Adrenal gland (tissue), 12 donors: ENCODE results near the gene SLC12A4. TPM values are rescaled to one million over a fixed set of nuclear protein-coding genes. Genes with fewer than 3 reads are reported as not detected.

Experiments used
- DNase-seq, 7 donors: peaks; one replicate each; pipeline ENCODE4 v3.0.0-alpha.2; 2019 to 2020
- H3K27ac ChIP-seq, 5 donors: fragments of 200-600 bp; sonication (generic) in 4 of 5; 1 replicate in 3 of 5; 2 replicates in 2 of 5; pipeline versions ENCODE4 v1.5.1 to v1.8.0; 2016 to 2020; ENCODE audit warnings: mild to moderate bottlenecking in 1 of 5
- H3K27me3 ChIP-seq: fragments of 200-600 bp; 2 replicates; pipeline ENCODE4 v1.8.0; 2021
- H3K36me3 ChIP-seq, 2 donors: fragments of 200-600 bp; replicated peaks in 1 of 2; 1 replicate in 1 of 2; 2 replicates in 1 of 2; pipeline versions ENCODE4 v1.5.1 to v1.8.0; 2018 to 2022
- H3K4me1 ChIP-seq, 2 donors: fragments of 200-600 bp; replicated peaks in 1 of 2; 1 replicate in 1 of 2; 2 replicates in 1 of 2; pipeline versions ENCODE4 v1.5.1 to v1.8.0; 2018 to 2021
- H3K4me3 ChIP-seq, 4 donors: fragments of 200-600 bp; sonication (generic) in 3 of 4; one replicate each; pipeline ENCODE4 v1.5.1; 2016 to 2018
- H3K9me3 ChIP-seq, 3 donors: fragments of 200-600 bp; sonication (generic) in 1 of 3; replicated peaks in 1 of 3; 1 replicate in 2 of 3; 2 replicates in 1 of 3; pipeline versions ENCODE4 v1.5.1 to v1.8.0; 2016 to 2021
- POLR2A ChIP-seq, 2 donors: fragments of 450-650 bp; IDR thresholded peaks; one replicate each; pipeline ENCODE4 v1.6.1; 2017; ENCODE audit warnings: antibody characterized with exemption in 2 of 2, mild to moderate bottlenecking in 2 of 2, moderate library complexity in 1 of 2
- WGBS, 4 donors: extraction: QIAGEN DNeasy Blood & Tissue Kit in 2 of 4; methylation state at CpG; one replicate each; pipeline versions ENCODE4 v1.1.5 to v1.1.7; 2013 to 2017; 5-methylcytosine and 5-hydroxymethylcytosine counted together
- intact Hi-C, 2 donors: fragments of 100-400 bp; cut with DNase I; formaldehyde crosslinking; loops; one replicate each; pipeline versions ENCODE4 v1.14.1 to v1.15.0; 2022 to 2023
- polyA plus RNA-seq, 3 donors: library from polyadenylated mRNA; stranded (reverse); fragments of 200-250 nt in 2 of 3; fragments of 350-450 nt in 1 of 3; fragmentation: Illumina TruSeq in 1 of 3; extraction: RNeasy Lipid Tissue Mini Kit (QIAGEN cat#74804) in 1 of 3; gene quantifications; one replicate each; pipeline ENCODE4 v1.2.3, GENCODE V29; 2013 to 2014
- total RNA-seq, 9 donors: library from RNA; depleted of rRNA in 4 of 9; stranded (reverse); fragments of >200 nt in 4 of 9; fragments of 120-200 nt in 1 of 9; fragmentation: NEBNext Ultra II Directional in 1 of 9; extraction: Animal tissue kit (Norgen Biotek cat#: 25700) in 1 of 9; gene quantifications; one replicate each; pipeline versions ENCODE4 v1.1.0 to v1.2.4, GENCODE V29; 2013 to 2023
- TF ChIP-seq, protein P1 (sequence below), 6 experiments: fragments of 450-650 bp in 4 of 6; fragments of 200-600 bp in 2 of 6; sonication (generic) in 1 of 6; IDR thresholded peaks; 1 replicate in 5 of 6; 2 replicates in 1 of 6; pipeline versions ENCODE4 v1.5.1 to v1.8.0; 2016 to 2021; ENCODE audit warnings: antibody characterized with exemption in 6 of 6, mild to moderate bottlenecking in 2 of 6, moderate library complexity in 1 of 6
- donor health status: healthy with polysubstance abuse.
- donor health status: Bipolar disorder and iron deficiency.
- donor health status: DM: yes; HTN: yes; CAD: no.
- donor health status: DM: no; HTN: no; CAD: no.
- donor health status: DM: no; HTN: no; CAD: no.
- donor health status: DM: yes; HTN: yes; CAD: no.

Gene SLC12A4
- total and polyA plus RNA-seq, 12 donors, result 15.4 to 111 (median 72.7) TPM

- DNase-seq, result peak in 2 of 7 donors; percentile 36 to 43
- H3K27ac ChIP-seq, result peak overlapping the region in 4 of 5 donors; percentile 79 to 100 (median 88)
- no peaks in the 10 kb centered on the region for H3K27me3 ChIP-seq
- H3K4me1 ChIP-seq, result peaks cover 22 to 28% of the 10 kb centered on the region in 2 donors
- TF ChIP-seq, protein P1, sequence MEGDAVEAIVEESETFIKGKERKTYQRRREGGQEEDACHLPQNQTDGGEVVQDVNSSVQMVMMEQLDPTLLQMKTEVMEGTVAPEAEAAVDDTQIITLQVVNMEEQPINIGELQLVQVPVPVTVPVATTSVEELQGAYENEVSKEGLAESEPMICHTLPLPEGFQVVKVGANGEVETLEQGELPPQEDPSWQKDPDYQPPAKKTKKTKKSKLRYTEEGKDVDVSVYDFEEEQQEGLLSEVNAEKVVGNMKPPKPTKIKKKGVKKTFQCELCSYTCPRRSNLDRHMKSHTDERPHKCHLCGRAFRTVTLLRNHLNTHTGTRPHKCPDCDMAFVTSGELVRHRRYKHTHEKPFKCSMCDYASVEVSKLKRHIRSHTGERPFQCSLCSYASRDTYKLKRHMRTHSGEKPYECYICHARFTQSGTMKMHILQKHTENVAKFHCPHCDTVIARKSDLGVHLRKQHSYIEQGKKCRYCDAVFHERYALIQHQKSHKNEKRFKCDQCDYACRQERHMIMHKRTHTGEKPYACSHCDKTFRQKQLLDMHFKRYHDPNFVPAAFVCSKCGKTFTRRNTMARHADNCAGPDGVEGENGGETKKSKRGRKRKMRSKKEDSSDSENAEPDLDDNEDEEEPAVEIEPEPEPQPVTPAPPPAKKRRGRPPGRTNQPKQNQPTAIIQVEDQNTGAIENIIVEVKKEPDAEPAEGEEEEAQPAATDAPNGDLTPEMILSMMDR (IDR thresholded peaks at IDR 0.05), result no peak
- no peak for TF ChIP-seq POLR2A (IDR thresholded peaks at IDR 0.05)
- peak overlapping the region; percentile 40 to 99 (median 63) for H3K4me3 ChIP-seq
- intact Hi-C loops, result no loop called here
- no peaks in the 10 kb centered on the region for H3K36me3 ChIP-seq
- WGBS, 4 donors, result 32 to 42% (median 35%) methylated on average over 26 to 40 of the region's 40 CpGs
- H3K9me3 ChIP-seq, result no peaks in the 10 kb centered on the region
These were observed 1.0 kb upstream of the SLC12A4 start for GRCh38 chr16:67969254-67970039.

- Histone ChIP-seq H3K27ac (peak overlapping the region; percentile 11 to 100 (median 87)), H3K4me3 (peak overlapping the region; percentile 47 to 99 (median 78)), H3K4me1 (peaks cover 22 to 40% of the 10 kb centered on the region in 2 donors), H3K9me3 (no peaks in the 10 kb centered on the region), H3K36me3 (peaks cover 0 to 5% of the 10 kb centered on the region in 2 donors), H3K27me3 (no peaks in the 10 kb centered on the region)
- WGBS, 4 donors, result 0 to 2% (median 0%) methylated on average over 10 to 45 of the region's 45 CpGs
- TF ChIP-seq, protein P1 (IDR thresholded peaks at IDR 0.05), result no peak
- no peak for TF ChIP-seq POLR2A (IDR thresholded peaks at IDR 0.05)
- intact Hi-C loops, result no loop called here
- peak in 2 of 7 donors; percentile 46 to 51 for DNase-seq
These were observed 458 bp downstream of the SLC12A4 start for GRCh38 chr16:67967958-67968399.

DNA sequence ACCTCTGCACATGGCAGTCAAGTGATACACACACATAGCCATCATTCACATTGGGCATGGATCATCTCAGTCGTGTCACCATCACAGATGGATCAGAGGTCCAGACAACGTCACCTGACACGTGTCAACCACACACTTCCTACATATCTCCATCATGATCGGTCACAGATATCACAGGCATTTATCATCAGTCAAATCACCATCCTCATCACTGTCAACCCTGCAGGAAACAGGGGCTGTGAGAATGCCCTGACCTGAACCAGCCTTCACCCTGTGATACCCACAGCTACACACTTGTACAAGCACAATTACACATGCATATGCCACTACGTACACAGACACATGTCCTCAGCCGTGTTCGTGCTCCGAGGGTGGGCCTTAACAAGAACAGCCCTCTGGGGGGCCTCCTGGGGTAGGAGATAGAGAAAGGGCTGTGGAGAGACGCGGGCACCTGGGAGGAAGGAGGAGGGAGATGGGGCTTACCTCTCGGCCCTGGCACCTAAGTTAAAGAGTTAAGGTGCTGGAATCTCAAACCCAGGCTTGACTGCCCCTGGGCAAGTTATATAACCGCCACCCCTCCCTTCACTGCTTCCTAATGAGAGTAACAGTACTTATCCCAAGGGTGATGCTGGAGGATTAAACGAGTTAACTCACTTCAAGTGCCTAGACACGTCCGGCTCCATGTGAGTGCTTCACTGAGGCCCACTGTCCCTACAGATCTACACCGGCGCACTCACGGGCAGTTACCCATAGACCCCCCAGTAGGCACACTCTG lies 1.1 kb downstream of the SLC12A4 start:
- Histone ChIP-seq H3K4me1 (peaks cover 22 to 40% of the 10 kb centered on the region in 2 donors), H3K27ac (peak overlapping the region; percentile 41 to 100 (median 87)), H3K36me3 (peaks cover 0 to 11% of the 10 kb centered on the region in 2 donors), H3K27me3 (no peaks in the 10 kb centered on the region), H3K9me3 (no peaks in the 10 kb centered on the region), H3K4me3 (peak overlapping the region; percentile 47 to 99 (median 78))
- 10 to 14% (median 11%) methylated on average over 17 to 18 of the region's 18 CpGs for WGBS, 4 donors
- intact Hi-C loops, result no loop called here
- no peak for DNase-seq
- no peak for TF ChIP-seq POLR2A (IDR thresholded peaks at IDR 0.05)
- TF ChIP-seq, protein P1 (IDR thresholded peaks at IDR 0.05), result no peak
